ES-I3 (cell line): ENCODE data around the gene UBR4.

Experiments
- H3K36me3 ChIP-seq: 2 replicates; pipeline ENCODE4 v1.6.1; 2013; ENCODE audit warnings: mild to moderate bottlenecking, low read length, control low read depth, moderate library complexity; ENCODE audit not compliant: insufficient read depth
- H3K4me1 ChIP-seq: 2 replicates; pipeline ENCODE4 v1.6.1; 2013; ENCODE audit warnings: mild to moderate bottlenecking, control low read depth, low read length; ENCODE audit not compliant: insufficient read depth
- H3K9ac ChIP-seq: 2 replicates; pipeline ENCODE4 v1.6.1; 2013; ENCODE audit warnings: low read depth, mild to moderate bottlenecking, low read length, moderate library complexity
- H3K9me3 ChIP-seq: 2 replicates; pipeline ENCODE4 v1.6.1; 2013; ENCODE audit warnings: mild to moderate bottlenecking, low read length, moderate library complexity; ENCODE audit not compliant: control insufficient read depth, insufficient read depth

UBR4 gene

DNA sequence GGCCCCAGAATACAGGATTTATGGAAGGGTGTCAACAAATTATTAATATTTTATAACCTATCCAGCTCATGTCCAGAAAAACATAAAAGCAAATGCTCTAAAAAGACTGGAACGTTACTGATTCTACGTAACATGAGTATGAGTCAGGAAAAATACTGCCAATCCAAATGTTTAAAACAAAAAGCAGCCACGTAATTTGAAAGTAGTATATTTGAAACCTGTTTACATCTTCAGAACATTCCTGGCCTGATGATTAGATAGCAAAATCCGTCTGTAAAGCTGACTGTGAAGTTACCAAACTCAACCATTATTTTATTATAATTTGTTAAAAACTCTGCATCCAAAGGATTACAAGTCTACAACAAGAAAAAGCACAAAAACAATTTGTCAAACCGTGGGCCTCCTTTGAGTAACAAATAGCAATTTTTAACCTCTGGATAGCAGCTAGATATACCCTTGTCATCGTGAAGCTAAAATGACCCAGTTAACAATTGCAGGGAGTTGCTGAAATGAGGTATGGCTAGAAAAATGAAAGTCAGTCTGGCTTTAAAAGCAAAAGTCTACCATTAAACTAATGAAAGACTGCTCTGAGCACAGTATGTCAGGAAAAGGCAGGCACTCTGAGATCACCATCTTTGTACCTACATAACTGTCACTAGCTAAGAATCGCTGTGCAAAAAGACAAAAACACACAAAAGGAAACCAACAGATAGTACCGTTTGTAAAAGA lies 1.2 kb downstream of the UBR4 start:
- Histone ChIP-seq H3K36me3 (0 out of 2 replicates have a peak, but pooled peaks cover 3% of the 10 kb centered on the region), H3K9ac (peak overlapping the region; percentile 82), H3K4me1 (peaks cover 8% of the 10 kb centered on the region), H3K9me3 (no peaks in the 10 kb centered on the region)

DNA sequence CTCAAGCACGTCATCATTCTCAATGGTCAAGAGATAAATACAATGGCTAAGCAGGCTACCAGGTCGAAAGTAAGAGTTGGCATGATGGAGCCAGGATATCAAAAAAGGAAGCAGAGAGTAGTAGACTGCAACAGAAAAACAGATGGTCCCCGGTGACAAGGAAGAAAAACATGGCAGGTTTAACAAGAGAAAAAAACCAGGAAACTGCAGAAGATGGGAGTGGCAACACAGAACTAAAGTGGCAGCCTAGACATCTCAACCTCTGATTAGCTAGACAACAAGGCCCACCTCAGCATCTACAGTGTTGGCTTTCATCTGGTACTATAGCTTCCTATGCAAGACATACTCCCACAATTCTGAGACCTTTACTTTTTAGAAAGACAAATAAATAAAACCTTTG lies 3.1 kb downstream of the UBR4 start:
- no peaks in the 10 kb centered on the region for H3K9me3 ChIP-seq
- peaks cover 8% of the 10 kb centered on the region for H3K4me1 ChIP-seq
- H3K36me3 ChIP-seq: 0 out of 2 replicates have a peak, but pooled peaks cover 3% of the 10 kb centered on the region
- H3K9ac ChIP-seq: no peak overlapping the region

DNA sequence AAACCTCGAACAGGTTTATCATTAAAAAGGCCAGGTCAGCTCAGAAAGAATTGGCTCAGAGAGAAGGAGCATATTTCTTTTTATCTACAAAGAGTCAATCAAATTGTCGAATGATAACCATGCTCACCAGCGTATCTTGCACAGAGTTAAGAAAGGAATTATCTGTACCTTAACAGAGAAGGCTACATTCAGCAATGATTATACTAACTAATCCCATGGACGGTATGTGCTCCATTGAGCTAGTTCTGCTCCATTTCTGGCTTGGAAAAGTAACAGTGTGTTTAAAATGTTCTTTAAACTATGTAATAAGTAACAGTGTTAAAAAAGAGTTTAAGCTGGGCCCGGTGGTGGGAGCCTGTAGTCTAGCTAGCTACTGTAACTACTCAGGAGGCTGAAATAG lies 4.2 kb downstream of the UBR4 start:
- Histone ChIP-seq H3K4me1 (peaks cover 3% of the 10 kb centered on the region), H3K9ac (no peak overlapping the region), H3K9me3 (no peaks in the 10 kb centered on the region), H3K36me3 (peaks cover 10% of the 10 kb centered on the region; the same call in 1 of the 2 replicates)

DNA sequence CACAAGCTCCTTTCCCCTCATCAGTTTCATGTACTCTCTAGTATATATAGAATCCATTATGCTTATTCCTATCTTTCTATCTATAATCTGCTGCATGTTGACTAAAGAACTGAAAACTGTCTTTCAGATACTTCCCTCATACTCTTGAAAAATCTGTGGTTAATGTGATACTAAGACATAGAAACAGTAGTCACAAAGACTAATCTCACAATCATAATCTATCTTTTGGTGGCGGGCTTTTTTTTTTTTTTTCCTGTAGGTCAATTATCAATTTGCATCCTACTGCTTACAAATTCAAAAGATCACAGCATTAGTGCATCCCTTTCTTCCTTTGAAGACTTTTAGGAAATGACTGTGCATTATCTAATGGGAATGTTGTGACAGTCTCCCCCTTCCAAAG lies 4.7 kb downstream of the UBR4 start:
- peaks cover 3% of the 10 kb centered on the region for H3K4me1 ChIP-seq
- H3K9me3 ChIP-seq: no peaks in the 10 kb centered on the region
- H3K36me3 ChIP-seq: peaks cover 10% of the 10 kb centered on the region; the same call in 1 of the 2 replicates
- H3K9ac ChIP-seq: no peak overlapping the region

DNA sequence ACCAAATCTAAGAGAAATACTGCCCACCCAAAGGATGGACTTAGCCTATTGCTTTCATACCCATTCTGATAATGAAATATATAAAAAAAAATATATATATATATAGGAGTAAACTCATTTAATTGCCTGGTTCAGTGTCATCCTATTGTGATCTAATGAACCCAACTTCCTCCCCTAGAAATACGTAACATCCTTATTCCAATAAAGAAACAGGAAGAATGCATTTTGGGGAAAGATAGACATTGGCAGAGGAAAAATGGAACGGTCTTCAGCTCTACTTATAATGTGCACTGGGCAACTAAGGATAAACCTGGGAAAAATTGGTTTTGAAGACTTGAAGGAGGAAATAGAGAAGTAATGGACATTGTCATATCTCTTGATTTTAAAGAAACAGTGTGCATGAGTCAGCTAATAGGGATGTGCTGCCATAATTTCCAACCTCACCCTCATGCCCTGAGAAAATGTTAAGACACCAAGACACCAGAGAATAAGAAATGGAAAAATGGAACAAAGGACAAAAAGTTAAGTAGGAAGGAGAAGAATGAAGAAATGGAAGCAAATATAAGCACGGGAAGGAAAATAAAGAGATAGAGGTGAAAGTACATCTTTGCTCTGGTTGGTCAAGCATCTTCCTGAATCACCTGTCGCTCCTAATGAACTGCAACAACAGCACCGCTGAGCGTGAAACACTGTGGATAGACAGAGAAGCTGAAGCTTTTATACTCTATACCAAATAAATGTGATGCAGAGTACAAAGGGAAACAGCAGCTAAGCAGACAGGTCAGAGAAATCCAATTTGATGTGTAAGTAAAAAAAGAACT lies 5.4 kb downstream of the UBR4 start:
- peaks cover 3% of the 10 kb centered on the region for H3K4me1 ChIP-seq
- no peak overlapping the region for H3K9ac ChIP-seq
- H3K36me3 ChIP-seq: peaks cover 15% of the 10 kb centered on the region; the same call in 1 of the 2 replicates

DNA sequence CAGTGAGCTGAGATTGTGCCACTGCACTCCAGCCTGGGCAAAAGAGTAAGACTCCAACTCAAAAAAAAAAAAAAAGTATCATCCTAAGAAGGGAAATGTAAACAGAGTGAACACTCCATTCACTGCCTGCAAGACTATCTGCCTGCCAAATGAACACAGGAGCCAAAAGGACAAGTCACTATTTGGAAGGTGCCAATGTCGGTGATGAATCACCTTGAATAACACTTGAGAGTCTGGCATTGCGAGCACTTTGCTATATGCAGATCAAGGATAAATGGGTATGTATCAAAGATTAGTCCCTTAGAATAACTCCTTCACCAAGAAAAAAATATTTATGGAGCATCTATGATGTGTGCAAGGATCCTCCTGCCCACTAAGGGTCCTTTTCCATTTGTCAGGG lies 6.6 kb downstream of the UBR4 start:
- H3K4me1 ChIP-seq: peaks cover 3% of the 10 kb centered on the region
- H3K9ac ChIP-seq: no peak overlapping the region
- no peaks in the 10 kb centered on the region for H3K9me3 ChIP-seq
- peaks cover 28% of the 10 kb centered on the region for H3K36me3 ChIP-seq

More for the DNA sequence above, 5.4 kb downstream of the UBR4 start:
- H3K9me3 ChIP-seq: no peaks in the 10 kb centered on the region

DNA sequence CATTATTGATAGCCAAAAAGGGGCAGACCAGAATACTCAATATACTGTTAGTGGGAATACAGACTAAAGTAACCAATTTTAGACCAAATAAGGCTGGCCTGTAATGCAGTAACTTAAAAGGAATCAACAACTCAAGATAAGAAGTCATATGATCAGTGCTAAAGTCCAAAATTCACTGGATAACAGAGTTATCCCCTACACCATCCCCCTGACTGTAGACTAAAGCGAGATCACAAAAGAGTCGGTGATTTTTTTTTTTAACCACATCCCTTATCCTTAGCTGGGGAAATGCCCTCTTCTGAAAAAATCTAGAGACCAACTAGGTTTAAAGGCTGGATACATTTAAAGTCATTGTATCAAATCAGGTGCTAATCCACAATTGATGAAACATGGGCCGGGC lies 7.7 kb downstream of the UBR4 start:
- peaks cover 3% of the 10 kb centered on the region for H3K4me1 ChIP-seq
- no peaks in the 10 kb centered on the region for H3K9me3 ChIP-seq
- H3K9ac ChIP-seq: no peak overlapping the region
- peaks cover 37% of the 10 kb centered on the region for H3K36me3 ChIP-seq

DNA sequence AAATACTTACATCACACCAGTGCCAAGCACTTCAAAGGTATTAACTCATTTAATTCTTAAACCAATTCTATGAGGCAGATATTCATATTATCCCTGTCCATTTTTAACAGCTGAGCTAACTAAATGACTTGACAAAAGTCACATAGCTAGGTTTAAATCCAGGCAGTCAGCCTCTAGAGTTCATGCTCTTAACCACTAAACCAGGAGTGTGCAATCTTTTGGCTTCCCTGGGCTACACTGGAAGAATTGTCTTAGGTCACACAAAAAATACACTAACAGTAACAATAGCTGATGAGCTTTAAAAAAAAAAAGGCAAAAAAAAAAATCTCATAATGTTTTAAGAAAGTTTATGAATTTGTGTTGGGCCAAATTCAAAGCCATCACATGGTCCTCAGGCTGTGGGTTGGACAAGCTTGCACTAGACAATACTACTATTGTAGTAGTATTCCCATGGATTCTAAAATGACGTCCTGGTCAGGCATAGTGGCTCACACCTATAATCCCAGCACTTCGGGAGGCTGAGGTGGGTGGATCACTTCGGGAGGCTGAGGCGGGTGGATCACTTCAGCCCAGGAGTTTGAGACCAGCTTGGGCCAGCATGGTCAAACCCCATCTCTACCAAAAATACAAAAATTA lies 10.0 kb downstream of the UBR4 start:
- peaks cover 47% of the 10 kb centered on the region for H3K36me3 ChIP-seq
- no peak overlapping the region for H3K9ac ChIP-seq
- no peaks in the 10 kb centered on the region for H3K9me3 ChIP-seq
- H3K4me1 ChIP-seq: no peaks in the 10 kb centered on the region

DNA sequence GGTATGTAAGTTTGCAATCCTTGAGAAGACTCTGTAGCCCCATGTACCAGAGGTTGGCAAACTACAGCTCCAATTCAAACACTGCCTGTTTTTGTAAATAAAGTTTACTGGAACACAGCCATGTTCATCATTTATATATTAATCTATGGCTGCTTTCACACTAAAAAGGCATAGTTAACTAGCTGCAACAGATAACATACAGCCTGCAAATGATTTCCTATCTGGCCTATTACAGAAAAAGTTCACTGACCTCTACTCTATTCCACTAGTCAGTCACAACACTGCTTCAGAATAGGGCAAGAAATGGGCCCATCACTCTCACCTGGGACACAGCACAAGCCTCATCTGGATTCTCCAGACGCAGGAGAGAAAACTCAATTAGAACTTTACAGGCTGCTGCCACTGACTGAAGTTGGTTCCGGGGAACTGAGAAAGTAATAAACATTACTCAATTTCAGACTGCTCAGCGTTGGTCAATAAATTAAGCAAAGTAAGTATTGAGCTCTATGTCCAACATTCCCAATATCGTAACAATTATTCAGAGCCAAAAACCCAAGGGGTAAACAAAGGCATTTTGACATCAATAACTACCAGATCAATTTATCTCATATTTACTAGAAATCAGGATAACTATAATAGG lies 10.6 kb downstream of the UBR4 start:
- Histone ChIP-seq H3K9me3 (no peaks in the 10 kb centered on the region), H3K36me3 (peaks cover 47% of the 10 kb centered on the region), H3K9ac (no peak overlapping the region), H3K4me1 (no peaks in the 10 kb centered on the region)

DNA sequence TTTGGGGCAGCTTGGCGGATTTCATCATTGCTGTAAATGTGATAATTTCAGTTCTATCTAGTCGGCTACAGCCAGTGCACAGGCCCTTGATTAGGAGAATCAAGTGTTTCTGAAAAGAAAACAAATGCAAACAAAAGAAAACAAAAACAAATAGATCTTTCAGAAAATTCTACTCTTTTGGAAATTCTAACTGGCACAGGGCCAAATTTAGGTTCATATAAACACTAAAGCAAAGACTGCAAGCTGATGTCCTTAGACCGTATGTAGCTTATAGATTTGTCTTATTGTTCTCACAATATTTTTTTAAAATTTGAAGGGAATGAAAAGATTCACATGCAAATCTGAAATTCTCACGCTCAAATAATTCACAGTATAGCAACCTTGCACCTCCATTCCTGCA lies 11.2 kb downstream of the UBR4 start:
- no peaks in the 10 kb centered on the region for H3K4me1 ChIP-seq
- H3K9ac ChIP-seq: no peak overlapping the region
- H3K9me3 ChIP-seq: no peaks in the 10 kb centered on the region
- H3K36me3 ChIP-seq: peaks cover 47% of the 10 kb centered on the region

DNA sequence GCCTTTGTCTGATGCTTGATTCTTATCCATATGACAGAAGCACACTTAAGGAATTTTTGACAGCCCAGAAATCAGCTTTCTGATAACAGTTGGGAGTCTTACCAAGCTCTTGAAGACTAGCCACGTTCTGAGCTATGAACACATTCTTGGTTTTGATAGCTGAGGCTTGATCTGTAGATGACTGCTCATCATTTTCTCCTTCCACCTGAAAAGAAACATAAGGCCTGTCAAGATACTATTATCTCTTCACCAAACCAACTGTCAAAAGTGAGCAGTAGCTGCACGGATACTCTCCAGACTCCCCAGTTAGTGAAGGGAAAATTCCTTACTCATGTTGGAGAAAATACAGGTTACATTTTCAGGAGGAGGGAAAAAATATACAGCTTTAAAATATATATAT lies 12.2 kb downstream of the UBR4 start:
- H3K9ac ChIP-seq: no peak overlapping the region
- peaks cover 53% of the 10 kb centered on the region for H3K36me3 ChIP-seq
- H3K4me1 ChIP-seq: no peaks in the 10 kb centered on the region
- H3K9me3 ChIP-seq: no peaks in the 10 kb centered on the region

DNA sequence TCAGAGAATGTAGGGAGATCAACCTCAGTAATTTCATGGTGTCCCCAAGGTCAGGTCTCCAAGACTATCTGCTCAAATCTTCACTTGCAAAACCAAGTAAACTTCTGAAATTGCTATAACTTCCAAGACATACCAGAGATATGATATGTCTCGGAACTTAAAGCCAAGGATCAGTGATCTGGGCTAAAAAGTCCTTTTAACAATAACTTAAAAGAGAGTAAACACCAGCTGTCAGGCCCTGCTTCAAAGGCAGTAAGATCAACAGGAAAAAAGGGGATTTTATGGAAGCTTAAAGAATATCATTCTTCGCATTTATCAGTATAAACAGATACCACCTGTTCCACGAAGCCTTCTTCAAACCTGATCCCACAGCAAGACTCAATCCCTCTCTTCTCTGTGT lies 13.7 kb downstream of the UBR4 start:
- H3K9me3 ChIP-seq: no peaks in the 10 kb centered on the region
- H3K9ac ChIP-seq: no peak overlapping the region
- H3K36me3 ChIP-seq: peaks cover 58% of the 10 kb centered on the region
- no peaks in the 10 kb centered on the region for H3K4me1 ChIP-seq

DNA sequence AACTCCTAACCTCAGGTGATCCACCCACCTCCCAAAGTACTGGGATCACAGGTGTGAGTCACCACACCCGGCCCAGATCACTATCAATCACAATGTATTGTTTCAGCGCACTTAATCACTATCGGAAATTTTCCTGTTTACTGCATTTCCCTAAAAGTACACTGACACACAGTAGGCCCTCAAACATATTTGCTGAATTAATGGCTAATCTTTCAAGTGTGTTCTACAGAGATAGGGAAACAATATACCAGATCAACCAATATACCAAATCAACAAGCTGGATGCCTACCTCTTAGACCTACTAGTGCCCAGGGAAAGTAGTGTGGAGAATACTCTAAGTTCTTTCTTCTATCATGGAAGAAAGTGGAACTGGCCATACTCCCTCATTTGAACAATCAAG lies 17.1 kb downstream of the UBR4 start:
- Histone ChIP-seq H3K9me3 (no peaks in the 10 kb centered on the region), H3K36me3 (peaks cover 48% of the 10 kb centered on the region), H3K9ac (no peak overlapping the region), H3K4me1 (no peaks in the 10 kb centered on the region)

DNA sequence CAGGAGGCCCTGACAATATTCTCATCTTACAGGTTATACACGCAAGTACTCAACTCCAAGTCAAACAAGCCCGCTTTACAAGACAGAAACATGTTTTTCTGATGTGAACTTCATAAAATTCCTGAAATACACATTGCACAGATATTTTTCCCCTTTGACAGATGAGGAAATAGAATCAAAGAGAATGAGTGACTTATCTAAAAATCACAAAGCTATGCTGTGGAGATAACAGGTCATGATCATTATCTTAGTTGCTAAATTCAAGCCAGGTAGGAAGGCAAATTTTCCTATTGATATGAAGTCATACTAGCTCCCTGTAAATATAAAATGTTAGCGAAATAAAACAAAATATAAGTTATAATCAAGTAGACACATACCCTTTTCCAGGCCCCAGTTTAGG lies 18.3 kb downstream of the UBR4 start:
- H3K9ac ChIP-seq: no peak overlapping the region
- no peaks in the 10 kb centered on the region for H3K4me1 ChIP-seq
- no peaks in the 10 kb centered on the region for H3K9me3 ChIP-seq
- H3K36me3 ChIP-seq: peaks cover 45% of the 10 kb centered on the region
